ENCODE measurements around the gene EHD4. TPM values are rescaled to one million over a fixed set of nuclear protein-coding genes. Genes with fewer than 3 reads are reported as not detected.

The EHD4 gene
- polyA plus RNA-seq, 2 of the 4 experiments (the other 2 are of a cell fraction): 8.2 to 9.0 TPM

DNA sequence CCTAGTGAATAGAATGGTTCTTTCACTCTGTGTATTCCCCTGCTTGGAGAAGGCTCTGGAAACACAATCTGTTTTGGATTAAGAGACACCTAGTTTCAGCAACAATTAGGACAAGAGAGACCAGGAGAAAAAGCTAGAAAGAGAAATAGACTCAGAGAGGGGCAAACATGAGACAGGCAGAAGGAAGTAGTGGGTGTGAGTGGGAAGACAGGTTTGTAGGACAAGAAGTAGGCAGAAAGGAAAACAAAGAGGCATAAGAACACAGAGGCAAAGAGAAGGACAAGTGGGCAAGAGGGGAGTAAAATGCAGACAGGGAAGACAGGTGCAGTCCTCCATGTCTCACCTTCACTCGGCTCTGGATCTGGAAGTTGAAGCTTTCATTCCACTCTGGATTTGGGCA is 35.0 kb upstream of the EHD4 start:
- 7% methylated on average over 1 of the region's 1 CpG for WGBS (ENCODE audit: missing lambda C conversion rate)
- CTCF ChIA-PET: interaction anchor here (3.3 kb wide), 1 partner anchor 77 kb away, joined by 10 read pairs; no protein-coding TSS in a partner anchor
- TF ChIP-seq HOXB13 (CRISPR knock-in tag; IDR thresholded peaks at IDR 0.05; ENCODE audit: low read depth) (no peak), RCOR1 (IDR thresholded peaks at IDR 0.05; ENCODE audit: low read depth, low read length) (no peak), ZSCAN20 (CRISPR knock-in tag; IDR thresholded peaks at IDR 0.05) (no peak), HEYL (CRISPR knock-in tag; IDR thresholded peaks at IDR 0.05) (no peak), MYC (IDR thresholded peaks at IDR 0.05; ENCODE audit: borderline replicate concordance, low read length) (no peak), TP53 (CRISPR knock-in tag; IDR thresholded peaks at IDR 0.05) (no peak)
- TF ChIP-seq, protein P1, sequence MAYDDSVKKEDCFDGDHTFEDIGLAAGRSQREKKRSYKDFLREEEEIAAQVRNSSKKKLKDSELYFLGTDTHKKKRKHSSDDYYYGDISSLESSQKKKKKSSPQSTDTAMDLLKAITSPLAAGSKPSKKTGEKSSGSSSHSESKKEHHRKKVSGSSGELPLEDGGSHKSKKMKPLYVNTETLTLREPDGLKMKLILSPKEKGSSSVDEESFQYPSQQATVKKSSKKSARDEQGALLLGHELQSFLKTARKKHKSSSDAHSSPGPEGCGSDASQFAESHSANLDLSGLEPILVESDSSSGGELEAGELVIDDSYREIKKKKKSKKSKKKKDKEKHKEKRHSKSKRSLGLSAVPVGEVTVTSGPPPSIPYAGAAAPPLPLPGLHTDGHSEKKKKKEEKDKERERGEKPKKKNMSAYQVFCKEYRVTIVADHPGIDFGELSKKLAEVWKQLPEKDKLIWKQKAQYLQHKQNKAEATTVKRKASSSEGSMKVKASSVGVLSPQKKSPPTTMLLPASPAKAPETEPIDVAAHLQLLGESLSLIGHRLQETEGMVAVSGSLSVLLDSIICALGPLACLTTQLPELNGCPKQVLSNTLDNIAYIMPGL (CRISPR knock-in tag; IDR thresholded peaks at IDR 0.05; ENCODE audit: borderline replicate concordance): no peak
- TF ChIP-seq, protein P2, sequence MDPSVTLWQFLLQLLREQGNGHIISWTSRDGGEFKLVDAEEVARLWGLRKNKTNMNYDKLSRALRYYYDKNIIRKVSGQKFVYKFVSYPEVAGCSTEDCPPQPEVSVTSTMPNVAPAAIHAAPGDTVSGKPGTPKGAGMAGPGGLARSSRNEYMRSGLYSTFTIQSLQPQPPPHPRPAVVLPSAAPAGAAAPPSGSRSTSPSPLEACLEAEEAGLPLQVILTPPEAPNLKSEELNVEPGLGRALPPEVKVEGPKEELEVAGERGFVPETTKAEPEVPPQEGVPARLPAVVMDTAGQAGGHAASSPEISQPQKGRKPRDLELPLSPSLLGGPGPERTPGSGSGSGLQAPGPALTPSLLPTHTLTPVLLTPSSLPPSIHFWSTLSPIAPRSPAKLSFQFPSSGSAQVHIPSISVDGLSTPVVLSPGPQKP (IDR thresholded peaks at IDR 0.05; ENCODE audit: low read depth, low read length): no peak
- Histone ChIP-seq H3K4me1 (0 out of 3 replicates have a peak, but pooled peaks cover 4% of the 10 kb centered on the region), H3K9me3 (no peaks in the 10 kb centered on the region), H3K4me2 (no peak overlapping the region), H3K27ac (no peak overlapping the region), H3K4me3 (no peak overlapping the region)
- ATAC-seq (no peak), FAIRE-seq (no peak), DNase-seq (ENCODE audit: low read depth in 1 of 2, low spot score in 1 of 2) (no peak)
- POLR2A ChIA-PET: no interaction called here

GRCh38 chr15:42002333-42002732 is 30.0 kb upstream of the EHD4 start:
- 60% methylated on average over 6 of the region's 6 CpGs for WGBS (ENCODE audit: missing lambda C conversion rate)
- ChIA-PET POLR2A (no interaction called here), CTCF (interaction anchor here (0.6 to 6.3 kb wide), 6 partner anchors 13 to 721 kb away, joined by 3 to 43 read pairs (median 3); no protein-coding TSS in a partner anchor)
- no peak overlapping the region for H3K4me2 ChIP-seq
- FAIRE-seq: no peak
- TF ChIP-seq, protein P1 (CRISPR knock-in tag; IDR thresholded peaks at IDR 0.05; ENCODE audit: borderline replicate concordance): no peak
- TF ChIP-seq, protein P3, sequence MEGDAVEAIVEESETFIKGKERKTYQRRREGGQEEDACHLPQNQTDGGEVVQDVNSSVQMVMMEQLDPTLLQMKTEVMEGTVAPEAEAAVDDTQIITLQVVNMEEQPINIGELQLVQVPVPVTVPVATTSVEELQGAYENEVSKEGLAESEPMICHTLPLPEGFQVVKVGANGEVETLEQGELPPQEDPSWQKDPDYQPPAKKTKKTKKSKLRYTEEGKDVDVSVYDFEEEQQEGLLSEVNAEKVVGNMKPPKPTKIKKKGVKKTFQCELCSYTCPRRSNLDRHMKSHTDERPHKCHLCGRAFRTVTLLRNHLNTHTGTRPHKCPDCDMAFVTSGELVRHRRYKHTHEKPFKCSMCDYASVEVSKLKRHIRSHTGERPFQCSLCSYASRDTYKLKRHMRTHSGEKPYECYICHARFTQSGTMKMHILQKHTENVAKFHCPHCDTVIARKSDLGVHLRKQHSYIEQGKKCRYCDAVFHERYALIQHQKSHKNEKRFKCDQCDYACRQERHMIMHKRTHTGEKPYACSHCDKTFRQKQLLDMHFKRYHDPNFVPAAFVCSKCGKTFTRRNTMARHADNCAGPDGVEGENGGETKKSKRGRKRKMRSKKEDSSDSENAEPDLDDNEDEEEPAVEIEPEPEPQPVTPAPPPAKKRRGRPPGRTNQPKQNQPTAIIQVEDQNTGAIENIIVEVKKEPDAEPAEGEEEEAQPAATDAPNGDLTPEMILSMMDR (IDR thresholded peaks at IDR 0.05): no peak
- TF ChIP-seq ZFP36 (IDR thresholded peaks at IDR 0.05; ENCODE audit: borderline replicate concordance, partially characterized antibody): no peak
- TF ChIP-seq HES2 (IDR thresholded peaks at IDR 0.05): no peak
- TF ChIP-seq PHF8 (IDR thresholded peaks at IDR 0.05; ENCODE audit: borderline replicate concordance, low read depth): no peak
- TF ChIP-seq MAZ (IDR thresholded peaks at IDR 0.05; ENCODE audit: borderline replicate concordance, low read depth, low read length): no peak
- TF ChIP-seq EHF (CRISPR knock-in tag; IDR thresholded peaks at IDR 0.05): no peak
- no peak for TF ChIP-seq RARB (CRISPR knock-in tag; IDR thresholded peaks at IDR 0.05)
- TF ChIP-seq JUN (IDR thresholded peaks at IDR 0.05): no peak
- TF ChIP-seq NFE2L2 (conservative IDR thresholded peaks at IDR 0.05; ENCODE audit: low read length): no peak
- no peak for TF ChIP-seq REST (IDR thresholded peaks at IDR 0.05)
- no peak overlapping the region for H3K27ac ChIP-seq
- H3K4me3 ChIP-seq: no peak overlapping the region
- DNase-seq (ENCODE audit: low read depth in 1 of 2, low spot score in 1 of 2): no peak
- H3K9me3 ChIP-seq: no peaks in the 10 kb centered on the region
- no peaks in the 10 kb centered on the region for H3K4me1 ChIP-seq
- ATAC-seq: no peak

All from A549 (cell line).